HepG2 (cell line): ENCODE results near the gene ELP5. TPM values are rescaled to one million over a fixed set of nuclear protein-coding genes. Genes with fewer than 3 reads are reported as not detected.
A peak's percentile ranks its signal among the peaks of the same experiment; 100 is the strongest.

Experiments
- ATF1 ChIP-seq: IDR thresholded peaks from 2 replicates; pipeline ENCODE4 v1.6.1; 2016; ENCODE audit warnings: mild to moderate bottlenecking, control low read depth
- KAT7 ChIP-seq: IDR thresholded peaks from 2 replicates; pipeline ENCODE4 v1.6.1; 2018; ENCODE audit warnings: borderline replicate concordance, missing compliant biosample characterization
- MAZ ChIP-seq, 2 experiments: sonication (generic) in 1 of 2; formaldehyde crosslinking in 1 of 2; IDR thresholded peaks; 2 replicates each; pipeline versions ENCODE4 v1.5.0 to v1.6.1; 2012 to 2020; ENCODE audit warnings: low read depth in 2 of 2, mild to moderate bottlenecking in 2 of 2, borderline replicate concordance in 1 of 2, improper control_type of control experiment in 1 of 2, low read length in 1 of 2, missing genetic modification reagents in 1 of 2, moderate library complexity in 1 of 2
- NCOA1 ChIP-seq: sonication (generic); formaldehyde crosslinking; IDR thresholded peaks from 2 replicates; pipeline ENCODE4 v1.9.0; 2021; ENCODE audit warnings: missing genetic modification reagents
- NFATC3 ChIP-seq: sonication (generic); formaldehyde crosslinking; IDR thresholded peaks from 2 replicates; pipeline ENCODE4 v1.5.1; 2020; ENCODE audit warnings: mild to moderate bottlenecking, missing genetic modification reagents
- PAWR ChIP-seq: sonication (generic); formaldehyde crosslinking; IDR thresholded peaks from 2 replicates; pipeline ENCODE4 v1.4.0; 2020; ENCODE audit warnings: missing genetic modification reagents, mild to moderate bottlenecking, borderline replicate concordance
- SETDB1 ChIP-seq: sonication (generic); formaldehyde crosslinking; IDR thresholded peaks from 2 replicates; pipeline ENCODE4 v1.5.1; 2020; ENCODE audit warnings: missing genetic modification reagents, mild to moderate bottlenecking, borderline replicate concordance
- SNAI1 ChIP-seq: sonication (generic); formaldehyde crosslinking; IDR thresholded peaks from 2 replicates; pipeline ENCODE4 v1.5.0; 2020; ENCODE audit warnings: mild to moderate bottlenecking, missing genetic modification reagents, borderline replicate concordance
- TBL1XR1 ChIP-seq: fragments of 150-350 bp; IDR thresholded peaks from 2 replicates; pipeline ENCODE4 v1.6.1; 2014; ENCODE audit warnings: borderline replicate concordance, low read length; ENCODE audit not compliant: partially characterized antibody
- YEATS4 ChIP-seq: sonication (generic); formaldehyde crosslinking; IDR thresholded peaks from 2 replicates; pipeline ENCODE4 v1.4.0; 2020; ENCODE audit warnings: missing genetic modification reagents, borderline replicate concordance
- ZBTB4 ChIP-seq: sonication (generic); formaldehyde crosslinking; IDR thresholded peaks from 2 replicates; pipeline ENCODE4 v1.4.0; 2020; ENCODE audit warnings: missing genetic modification reagents, mild to moderate bottlenecking, borderline replicate concordance
- ZBTB8A ChIP-seq: sonication (generic); formaldehyde crosslinking; IDR thresholded peaks from 2 replicates; pipeline ENCODE4 v1.4.0; 2020; ENCODE audit warnings: mild to moderate bottlenecking, low read depth, missing genetic modification reagents, borderline replicate concordance
- ZNF431 ChIP-seq: sonication (generic); formaldehyde crosslinking; IDR thresholded peaks from 2 replicates; pipeline ENCODE4 v1.9.0; 2022; ENCODE audit warnings: missing genetic modification reagents, low read depth, mild to moderate bottlenecking, borderline replicate concordance
- ZNF546 ChIP-seq: sonication (generic); formaldehyde crosslinking; conservative IDR thresholded peaks from 2 replicates; pipeline ENCODE4 v1.8.1; 2023; ENCODE audit warnings: mild to moderate bottlenecking, missing genetic modification reagents
- ZNF567 ChIP-seq: sonication (generic); formaldehyde crosslinking; IDR thresholded peaks from 2 replicates; pipeline ENCODE4 v1.8.1; 2023; ENCODE audit warnings: mild to moderate bottlenecking, missing genetic modification reagents, borderline replicate concordance
- polyA plus RNA-seq, 8 experiments: library from polyadenylated mRNA; depleted of rRNA in 3 of 8; stranded (reverse) in 7 of 8; unstranded in 1 of 8; fragments of >200 nt; fragmentation: Illumina TruSeq in 4 of 8; extraction: Trizol in 4 of 8; gene quantifications; 2 replicates each; pipeline versions ENCODE4 v1.2.1 to v1.2.3, GENCODE V29; 2011 to 2016; ENCODE audit warnings: low read depth in 4 of 8, missing spikeins in 1 of 8, mixed read lengths in 1 of 8; ENCODE audit not compliant: insufficient read depth in 1 of 8
- total RNA-seq, 5 experiments: library from RNA; depleted of rRNA; stranded (reverse); fragments of >200 nt; fragmentation: Illumina TruSeq; extraction: Trizol; gene quantifications; 2 replicates each; pipeline ENCODE4 v1.2.3, GENCODE V29; 2016; ENCODE audit warnings: low read depth in 1 of 5
- TF ChIP-seq, protein P1 (sequence below): sonication (generic); formaldehyde crosslinking; IDR thresholded peaks from 2 replicates; pipeline ENCODE4 v1.4.0; 2020; ENCODE audit warnings: mild to moderate bottlenecking, missing genetic modification reagents, borderline replicate concordance
- TF ChIP-seq, protein P2 (sequence below): sonication (generic); formaldehyde crosslinking; IDR thresholded peaks from 2 replicates; pipeline ENCODE4 v1.4.0; 2020; ENCODE audit warnings: missing genetic modification reagents
- TF ChIP-seq, protein P3 (sequence below): sonication (generic); formaldehyde crosslinking; IDR thresholded peaks from 2 replicates; pipeline ENCODE4 v1.5.0; 2020; ENCODE audit warnings: missing genetic modification reagents, mild to moderate bottlenecking, borderline replicate concordance

The ELP5 gene
- total and polyA plus RNA-seq, 2 of the 13 experiments (the other 11 are each of a cell fraction or from before 2014, with no cell fraction given), result 67.6 to 69.8 TPM

DNA sequence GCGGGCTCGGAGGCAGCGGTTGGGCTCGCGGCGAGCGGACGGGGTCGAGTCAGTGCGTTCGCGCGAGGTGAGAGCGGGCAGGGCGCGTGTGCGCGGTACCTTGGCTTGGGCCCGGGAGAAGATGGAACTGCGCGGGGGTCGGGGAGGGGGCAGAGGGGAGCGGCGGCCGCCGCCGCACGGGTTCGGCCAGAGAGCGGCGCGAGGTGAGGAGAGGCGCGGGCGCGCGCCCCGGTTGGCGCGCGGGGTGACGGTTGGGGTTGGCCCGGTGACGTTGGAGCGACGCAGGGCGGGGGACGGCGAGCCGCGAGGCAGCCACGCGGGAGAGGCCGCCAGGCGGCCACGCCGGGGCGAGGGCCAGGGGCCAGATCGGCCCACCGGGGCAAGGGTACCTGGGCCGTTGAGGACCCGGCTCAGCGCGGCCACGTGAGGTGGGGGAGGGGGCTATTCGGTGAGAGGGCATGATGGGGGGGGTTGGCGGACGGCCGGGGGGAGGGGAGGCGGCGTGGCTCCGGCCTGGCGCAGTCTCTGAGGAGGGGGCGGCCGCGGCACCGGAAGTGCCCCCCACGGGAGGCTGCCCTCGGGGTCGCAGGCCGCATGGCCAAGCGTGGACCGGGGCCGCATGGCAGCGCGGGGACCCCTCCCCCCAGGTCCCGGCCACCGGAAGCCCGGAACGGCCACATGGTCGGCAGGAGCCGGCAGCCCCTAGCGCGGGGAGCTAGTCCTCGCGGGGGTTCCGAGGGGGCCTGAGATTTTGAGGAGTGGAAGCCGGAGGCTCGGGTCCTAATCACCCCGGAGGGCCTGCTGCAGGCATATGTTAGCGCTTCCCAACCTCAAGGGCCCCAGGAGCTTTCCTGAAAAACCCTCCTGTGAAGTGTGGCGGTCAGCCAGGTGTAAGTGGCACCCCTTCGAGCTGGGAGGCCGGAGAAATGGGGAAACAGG lies 55.9 kb downstream of the ELP5 start (continued):
- no peak for TF ChIP-seq NCOA1 (CRISPR knock-in tag)
- TF ChIP-seq, protein P1, sequence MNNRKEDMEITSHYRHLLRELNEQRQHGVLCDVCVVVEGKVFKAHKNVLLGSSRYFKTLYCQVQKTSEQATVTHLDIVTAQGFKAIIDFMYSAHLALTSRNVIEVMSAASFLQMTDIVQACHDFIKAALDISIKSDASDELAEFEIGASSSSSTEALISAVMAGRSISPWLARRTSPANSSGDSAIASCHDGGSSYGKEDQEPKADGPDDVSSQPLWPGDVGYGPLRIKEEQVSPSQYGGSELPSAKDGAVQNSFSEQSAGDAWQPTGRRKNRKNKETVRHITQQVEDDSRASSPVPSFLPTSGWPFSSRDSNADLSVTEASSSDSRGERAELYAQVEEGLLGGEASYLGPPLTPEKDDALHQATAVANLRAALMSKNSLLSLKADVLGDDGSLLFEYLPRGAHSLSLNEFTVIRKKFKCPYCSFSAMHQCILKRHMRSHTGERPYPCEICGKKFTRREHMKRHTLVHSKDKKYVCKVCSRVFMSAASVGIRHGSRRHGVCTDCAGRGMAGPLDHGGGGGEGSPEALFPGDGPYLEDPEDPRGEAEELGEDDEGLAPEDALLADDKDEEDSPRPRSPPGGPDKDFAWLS, result 0 out of 2 replicates have a peak, but pooled peaks have one; percentile 55
- TF ChIP-seq, protein P2, sequence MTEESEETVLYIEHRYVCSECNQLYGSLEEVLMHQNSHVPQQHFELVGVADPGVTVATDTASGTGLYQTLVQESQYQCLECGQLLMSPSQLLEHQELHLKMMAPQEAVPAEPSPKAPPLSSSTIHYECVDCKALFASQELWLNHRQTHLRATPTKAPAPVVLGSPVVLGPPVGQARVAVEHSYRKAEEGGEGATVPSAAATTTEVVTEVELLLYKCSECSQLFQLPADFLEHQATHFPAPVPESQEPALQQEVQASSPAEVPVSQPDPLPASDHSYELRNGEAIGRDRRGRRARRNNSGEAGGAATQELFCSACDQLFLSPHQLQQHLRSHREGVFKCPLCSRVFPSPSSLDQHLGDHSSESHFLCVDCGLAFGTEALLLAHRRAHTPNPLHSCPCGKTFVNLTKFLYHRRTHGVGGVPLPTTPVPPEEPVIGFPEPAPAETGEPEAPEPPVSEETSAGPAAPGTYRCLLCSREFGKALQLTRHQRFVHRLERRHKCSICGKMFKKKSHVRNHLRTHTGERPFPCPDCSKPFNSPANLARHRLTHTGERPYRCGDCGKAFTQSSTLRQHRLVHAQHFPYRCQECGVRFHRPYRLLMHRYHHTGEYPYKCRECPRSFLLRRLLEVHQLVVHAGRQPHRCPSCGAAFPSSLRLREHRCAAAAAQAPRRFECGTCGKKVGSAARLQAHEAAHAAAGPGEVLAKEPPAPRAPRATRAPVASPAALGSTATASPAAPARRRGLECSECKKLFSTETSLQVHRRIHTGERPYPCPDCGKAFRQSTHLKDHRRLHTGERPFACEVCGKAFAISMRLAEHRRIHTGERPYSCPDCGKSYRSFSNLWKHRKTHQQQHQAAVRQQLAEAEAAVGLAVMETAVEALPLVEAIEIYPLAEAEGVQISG (CRISPR knock-in tag), result peak; percentile 28; the same call in 1 of the 2 replicates
- TF ChIP-seq, protein P3, sequence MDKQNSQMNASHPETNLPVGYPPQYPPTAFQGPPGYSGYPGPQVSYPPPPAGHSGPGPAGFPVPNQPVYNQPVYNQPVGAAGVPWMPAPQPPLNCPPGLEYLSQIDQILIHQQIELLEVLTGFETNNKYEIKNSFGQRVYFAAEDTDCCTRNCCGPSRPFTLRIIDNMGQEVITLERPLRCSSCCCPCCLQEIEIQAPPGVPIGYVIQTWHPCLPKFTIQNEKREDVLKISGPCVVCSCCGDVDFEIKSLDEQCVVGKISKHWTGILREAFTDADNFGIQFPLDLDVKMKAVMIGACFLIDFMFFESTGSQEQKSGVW (CRISPR knock-in tag), result no peak
- peak; percentile 72; the same call in 1 of the 2 replicates for TF ChIP-seq SNAI1 (CRISPR knock-in tag)
- no peak for TF ChIP-seq NFATC3 (CRISPR knock-in tag)
- TF ChIP-seq ZBTB4 (CRISPR knock-in tag), result no peak
- TF ChIP-seq TBL1XR1, result no peak
- 0 out of 2 replicates have a peak, but pooled peaks have one; percentile 43 for TF ChIP-seq ZNF431 (CRISPR knock-in tag)
- TF ChIP-seq KAT7 (CRISPR knock-in tag), result no peak
- no peak for TF ChIP-seq MAZ (IDR thresholded peaks at IDR 0.05; ENCODE audit: borderline replicate concordance, low read depth, low read length)
- 0 out of 2 replicates have a peak, but pooled peaks have one; percentile 45 for TF ChIP-seq MAZ (CRISPR knock-in tag; IDR thresholded peaks at IDR 0.05; ENCODE audit: low read depth)
- TF ChIP-seq YEATS4 (CRISPR knock-in tag), result peak; percentile 65; the same call in 1 of the 2 replicates
- TF ChIP-seq ZNF567 (CRISPR knock-in tag), result no peak
- TF ChIP-seq ATF1, result no peak
- TF ChIP-seq ZNF546, result 0 out of 2 replicates have a peak, but pooled peaks have one; percentile 61
- TF ChIP-seq PAWR, result no peak
- no peak for TF ChIP-seq ZBTB8A (CRISPR knock-in tag)
- no peak for TF ChIP-seq SETDB1 (CRISPR knock-in tag)
